Measurements from ENCODE around the gene KDM4B.

- TF ChIP-seq CTCF (IDR thresholded peaks at IDR 0.05) (no peak), TAF1 (IDR thresholded peaks at IDR 0.05; ENCODE audit: borderline replicate concordance, low read depth, low read length) (no peak), GATA2 (CRISPR knock-in tag; IDR thresholded peaks at IDR 0.05) (no peak), TEAD4 (IDR thresholded peaks at IDR 0.05; ENCODE audit: borderline replicate concordance, insufficient read depth) (no peak), SIN3A (IDR thresholded peaks at IDR 0.05; ENCODE audit: borderline replicate concordance, low read depth, low read length) (no peak), POLR2AphosphoS5 (IDR thresholded peaks at IDR 0.05; ENCODE audit: low read depth, low read length) (no peak), CHD2 (IDR thresholded peaks at IDR 0.05; ENCODE audit: low read length, partially characterized antibody) (no peak), MXI1 (IDR thresholded peaks at IDR 0.05; ENCODE audit: low read depth, low read length) (no peak), EP300 (IDR thresholded peaks at IDR 0.05; ENCODE audit: borderline replicate concordance in 1 of 2, low read depth in 1 of 2, low read length in 1 of 2) (no peak), RAD21 (IDR thresholded peaks at IDR 0.05; ENCODE audit: low read length) (no peak), YY1 (IDR thresholded peaks at IDR 0.05; ENCODE audit: low read depth) (no peak), GABPA (IDR thresholded peaks at IDR 0.05; ENCODE audit: low read depth) (no peak), USF1 (IDR thresholded peaks at IDR 0.05; ENCODE audit: borderline replicate concordance, low read depth) (no peak)
These were observed 53.4 kb downstream of the KDM4B start for GRCh38 chr19:5022066-5022860.
